Measurements from ENCODE around the gene SFMBT2.

GRCh38 chr10:7111089-7111488 is 299.7 kb downstream of the SFMBT2 start:
- TF ChIP-seq, protein P1, sequence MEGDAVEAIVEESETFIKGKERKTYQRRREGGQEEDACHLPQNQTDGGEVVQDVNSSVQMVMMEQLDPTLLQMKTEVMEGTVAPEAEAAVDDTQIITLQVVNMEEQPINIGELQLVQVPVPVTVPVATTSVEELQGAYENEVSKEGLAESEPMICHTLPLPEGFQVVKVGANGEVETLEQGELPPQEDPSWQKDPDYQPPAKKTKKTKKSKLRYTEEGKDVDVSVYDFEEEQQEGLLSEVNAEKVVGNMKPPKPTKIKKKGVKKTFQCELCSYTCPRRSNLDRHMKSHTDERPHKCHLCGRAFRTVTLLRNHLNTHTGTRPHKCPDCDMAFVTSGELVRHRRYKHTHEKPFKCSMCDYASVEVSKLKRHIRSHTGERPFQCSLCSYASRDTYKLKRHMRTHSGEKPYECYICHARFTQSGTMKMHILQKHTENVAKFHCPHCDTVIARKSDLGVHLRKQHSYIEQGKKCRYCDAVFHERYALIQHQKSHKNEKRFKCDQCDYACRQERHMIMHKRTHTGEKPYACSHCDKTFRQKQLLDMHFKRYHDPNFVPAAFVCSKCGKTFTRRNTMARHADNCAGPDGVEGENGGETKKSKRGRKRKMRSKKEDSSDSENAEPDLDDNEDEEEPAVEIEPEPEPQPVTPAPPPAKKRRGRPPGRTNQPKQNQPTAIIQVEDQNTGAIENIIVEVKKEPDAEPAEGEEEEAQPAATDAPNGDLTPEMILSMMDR (IDR thresholded peaks at IDR 0.05), result no peak
- TF ChIP-seq ZFX (IDR thresholded peaks at IDR 0.05; ENCODE audit: borderline replicate concordance), result no peak
